Endometrial microvascular endothelial cells (primary cell): ENCODE measurements around the gene GRK5. TPM values are rescaled to one million over a fixed set of nuclear protein-coding genes. Genes with fewer than 3 reads are reported as not detected.

ENCODE experiments used
- in situ Hi-C: cut with HindIII; loops from 2 replicates; pipeline ENCODE4 v1.10.0; 2017; ENCODE audit warnings: low sequenced_read_pairs, low pct_unique_long_range_greater_than_20kb; ENCODE audit errors: inconsistent ontology term
- total RNA-seq: library from RNA; depleted of rRNA; stranded (reverse); fragments of >200 nt; gene quantifications from one replicate; pipeline ENCODE4 v1.2.3, GENCODE V29; 2015; ENCODE audit errors: inconsistent ontology term

The GRK5 gene
- total RNA-seq, 1 donor from 2014 or later: 24.7 TPM

- in situ Hi-C loops: no loop called here
These were observed 98.6 kb downstream of the GRK5 start for GRCh38 chr10:119305860-119306513.

DNA sequence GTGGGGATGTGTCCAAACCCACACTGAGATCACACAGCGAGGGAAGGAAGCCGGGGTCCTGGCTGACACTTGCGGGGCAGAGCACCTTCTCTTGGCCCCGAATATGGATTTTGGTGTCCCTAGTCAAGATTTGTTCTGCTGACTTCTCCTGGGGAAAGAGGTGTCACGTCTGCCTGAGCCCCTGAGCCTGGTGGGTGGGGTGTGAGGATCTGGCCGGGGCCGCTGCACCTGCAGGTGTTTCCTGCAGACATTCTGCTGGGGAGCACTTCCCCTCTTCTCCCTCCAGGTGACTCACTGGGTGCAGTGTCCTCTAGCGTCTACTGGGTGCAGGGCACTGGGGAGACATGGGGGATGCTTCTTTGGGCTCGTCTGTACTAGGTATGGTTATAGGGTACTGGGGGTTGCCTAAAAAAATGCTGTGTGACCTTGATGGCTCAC, 99.2 kb downstream of the GRK5 start:
- in situ Hi-C loops: no loop called here

DNA sequence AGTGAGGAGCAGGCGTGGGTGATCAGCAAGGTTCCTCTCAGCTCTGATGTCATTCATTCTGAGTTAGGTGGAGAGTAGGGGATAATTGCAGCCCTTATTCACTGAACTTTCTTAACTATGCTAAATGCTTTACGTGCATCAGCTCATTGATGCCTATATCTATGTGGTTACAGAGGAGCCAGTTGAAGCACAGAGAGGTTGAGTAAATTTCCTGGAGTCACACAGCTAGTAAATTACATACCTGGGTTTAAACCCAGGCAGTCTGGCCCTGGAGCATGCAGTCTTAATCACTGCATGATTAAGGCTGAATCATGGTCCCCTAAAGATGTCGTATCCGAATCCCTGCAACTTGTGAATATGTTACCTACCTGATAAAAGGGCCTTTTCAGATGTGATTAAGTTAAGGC, 99.6 kb downstream of the GRK5 start:
- in situ Hi-C loops: no loop called here

- in situ Hi-C loops: no loop called here
These were observed 100.7 kb downstream of the GRK5 start for GRCh38 chr10:119308089-119308488.

GRCh38 chr10:119308551-119309422, 101.4 kb downstream of the GRK5 start:
- in situ Hi-C loops: no loop called here

DNA sequence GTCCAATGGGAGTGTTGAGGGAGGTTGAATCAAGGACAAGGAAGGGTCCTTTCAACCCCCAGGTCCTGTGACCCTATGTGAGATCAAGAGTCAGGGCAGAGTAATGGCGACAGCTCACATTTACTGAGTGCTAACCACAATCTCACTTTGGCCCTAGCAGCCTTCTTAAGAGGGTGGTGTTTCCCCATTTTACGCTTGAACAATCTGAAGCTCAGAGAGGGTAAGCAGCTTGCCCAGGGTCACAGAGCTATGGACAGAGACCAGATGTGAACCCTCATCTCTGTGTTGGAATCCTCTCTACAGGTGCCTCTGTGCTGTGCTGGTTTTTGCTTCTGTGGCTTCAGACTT, 102.0 kb downstream of the GRK5 start:
- in situ Hi-C loops: no loop called here

GRCh38 chr10:119310806-119311205, 103.4 kb downstream of the GRK5 start:
- in situ Hi-C loops: no loop called here

GRCh38 chr10:119312241-119312640, 104.9 kb downstream of the GRK5 start:
- in situ Hi-C loops: no loop called here

DNA sequence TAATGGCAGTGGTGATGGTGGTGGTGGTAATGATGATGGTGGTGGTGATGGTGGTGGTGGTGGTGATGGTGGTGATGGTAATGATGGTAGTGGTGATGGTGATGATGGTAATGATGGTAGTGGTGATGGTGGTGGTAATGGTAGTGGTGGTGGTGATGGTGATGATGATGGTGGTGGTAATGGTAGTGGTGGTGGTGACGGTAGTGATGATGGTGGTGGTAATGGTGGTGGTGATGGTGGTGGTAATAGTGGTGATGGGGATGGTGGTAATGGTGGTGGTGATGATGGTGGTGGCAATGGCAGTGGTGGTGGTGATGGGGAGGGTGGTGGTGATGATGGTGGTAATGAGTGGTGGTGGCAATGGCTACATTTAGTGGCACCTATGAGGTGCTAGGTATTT, 105.7 kb downstream of the GRK5 start:
- in situ Hi-C loops: no loop called here

- in situ Hi-C loops: no loop called here
These were observed 106.3 kb downstream of the GRK5 start for GRCh38 chr10:119313644-119314043.

GRCh38 chr10:119314061-119314460, 106.7 kb downstream of the GRK5 start:
- in situ Hi-C loops: no loop called here

DNA sequence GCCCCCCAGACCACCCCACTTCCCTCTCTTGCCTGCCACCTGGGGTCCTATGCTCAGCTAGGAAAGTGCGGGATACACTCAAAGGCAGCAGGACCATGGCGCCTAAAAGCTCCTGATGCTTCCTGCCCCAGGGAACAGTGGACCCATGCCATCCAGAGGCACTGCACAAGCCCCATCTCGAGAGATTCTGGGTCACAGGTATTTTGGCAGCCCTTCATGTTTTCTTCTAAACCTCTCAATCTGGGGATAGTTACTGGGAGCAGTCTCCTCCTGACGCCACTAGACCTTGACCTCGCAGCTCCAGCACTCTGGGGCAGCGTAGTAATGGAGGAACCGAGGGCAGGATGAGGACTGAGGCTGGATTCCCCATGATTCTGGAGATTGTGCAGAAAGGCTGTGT, 107.1 kb downstream of the GRK5 start:
- in situ Hi-C loops: no loop called here

- in situ Hi-C loops: no loop called here
These were observed 108.0 kb downstream of the GRK5 start for GRCh38 chr10:119315128-119316001.

DNA sequence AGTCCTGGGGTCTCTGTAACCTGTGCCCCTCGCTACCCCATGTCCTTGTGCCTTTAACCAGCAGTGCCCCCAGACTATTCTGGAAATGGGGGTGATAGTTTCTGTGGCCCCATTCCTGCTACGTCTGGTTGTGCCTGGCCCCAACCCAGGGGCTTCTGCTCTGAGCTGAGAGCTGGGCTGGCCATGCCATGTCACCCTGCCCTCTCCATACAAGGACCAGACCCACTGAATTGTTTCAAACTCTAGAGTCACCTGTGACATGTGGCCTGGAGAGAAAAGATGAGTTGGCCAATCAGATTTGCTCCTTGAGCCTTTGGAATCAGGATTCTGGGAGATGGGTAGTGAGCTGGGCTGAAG, 108.6 kb downstream of the GRK5 start:
- in situ Hi-C loops: no loop called here

DNA sequence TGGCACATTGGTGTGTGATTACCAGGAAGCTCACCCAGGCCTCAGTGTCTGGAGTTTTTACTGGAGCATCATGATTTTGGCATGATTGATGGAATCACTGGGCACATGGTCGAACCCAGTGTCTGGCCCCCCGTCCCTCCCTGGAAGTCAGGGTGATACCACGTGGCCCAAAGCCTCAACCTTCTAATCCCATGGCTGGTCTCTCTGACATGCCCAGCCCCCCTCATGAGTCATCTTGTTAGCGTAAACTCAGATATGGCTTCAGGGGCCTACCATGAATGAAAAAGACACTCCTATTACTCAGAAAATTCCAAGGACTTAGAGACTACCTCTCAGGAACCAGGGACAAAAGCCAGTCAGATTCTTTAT, 109.3 kb downstream of the GRK5 start:
- in situ Hi-C loops: no loop called here

DNA sequence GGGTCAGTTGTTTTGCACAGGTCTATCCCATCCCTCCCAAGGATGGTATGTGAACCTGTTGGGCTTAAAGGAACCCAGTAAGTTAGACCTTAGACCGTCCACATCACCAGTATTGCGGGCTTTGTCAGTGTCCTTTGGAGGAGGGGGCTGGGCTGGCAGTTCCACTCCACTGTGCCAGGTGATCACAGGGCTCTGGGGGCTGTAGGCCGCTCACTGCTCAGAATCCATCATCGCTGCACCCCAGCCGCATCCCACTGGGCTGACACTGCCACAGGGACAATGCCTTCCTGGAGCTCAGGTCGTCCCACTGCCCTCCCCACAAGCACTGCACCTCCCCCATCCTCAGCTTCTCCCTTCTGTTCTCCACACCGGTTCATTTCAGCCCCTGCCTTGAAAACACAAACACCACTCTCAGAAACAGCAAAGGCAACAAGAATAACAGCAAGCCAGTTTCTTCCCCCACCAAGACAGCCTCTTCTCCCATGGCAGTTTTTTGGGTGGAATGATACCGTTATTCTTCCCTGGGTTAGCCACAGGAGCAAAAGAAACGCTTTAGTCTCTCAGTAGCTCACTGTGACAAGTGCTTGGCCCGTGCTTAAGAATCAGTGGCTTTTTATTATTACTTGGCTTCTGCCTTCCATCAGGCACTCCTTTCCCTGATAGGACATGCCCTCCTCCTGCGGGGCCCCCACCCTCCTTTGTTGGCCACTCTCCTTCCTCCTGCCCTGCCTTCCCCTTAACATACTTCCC, 111.2 kb downstream of the GRK5 start:
- in situ Hi-C loops: no loop called here

DNA sequence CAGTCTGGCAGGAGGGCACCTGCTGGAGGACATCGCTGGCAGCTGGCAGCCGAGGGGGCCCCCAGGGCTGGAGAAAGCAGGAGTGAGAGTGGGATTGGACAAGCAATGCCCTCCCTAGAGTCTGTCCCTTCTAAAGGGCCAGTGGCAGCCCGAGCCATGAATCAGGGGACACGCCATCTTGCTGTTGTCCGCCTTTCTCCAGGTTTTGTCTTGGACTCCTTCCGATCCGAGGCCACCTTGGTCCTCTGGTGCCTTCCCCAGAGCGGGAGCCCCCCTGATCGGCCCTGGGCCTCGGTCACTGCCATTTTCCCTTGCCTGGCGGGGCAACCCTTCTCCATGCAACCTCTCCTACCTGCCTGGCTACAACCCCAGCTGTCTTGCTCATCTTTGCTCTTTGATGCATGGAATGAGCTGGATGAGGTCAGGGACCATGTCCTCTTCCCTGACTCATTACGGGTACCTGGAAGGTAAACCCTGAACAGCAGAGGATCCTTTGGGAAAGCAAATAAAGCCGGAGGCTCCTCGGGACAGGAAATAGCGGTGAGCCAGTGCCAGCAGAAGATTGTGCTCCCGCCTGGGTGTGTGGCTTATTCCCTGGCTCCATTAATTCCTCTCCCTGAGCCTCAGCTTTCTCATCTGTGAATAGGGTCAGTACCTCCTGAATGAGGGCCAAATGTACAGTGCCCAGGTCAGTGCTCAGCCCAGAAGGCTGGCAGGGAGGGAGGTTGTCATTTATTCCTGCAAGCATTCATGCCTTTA, 112.0 kb downstream of the GRK5 start:
- in situ Hi-C loops: no loop called here

DNA sequence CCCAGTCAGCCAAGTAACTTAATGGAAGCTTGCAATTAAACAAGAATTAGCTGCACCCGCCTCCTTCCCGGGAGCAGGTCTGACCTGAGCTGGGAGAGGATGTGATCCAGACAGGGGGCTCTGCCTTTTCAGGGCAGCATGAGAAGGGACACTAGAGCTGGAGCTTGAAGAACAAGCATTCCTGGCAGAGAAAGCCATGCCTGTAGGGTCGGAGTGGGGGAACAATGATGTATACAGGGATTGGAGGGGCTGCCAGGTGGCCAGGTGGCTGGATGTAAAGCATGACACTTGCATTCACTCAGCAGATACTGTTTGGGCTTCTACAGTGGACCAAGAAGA, 112.5 kb downstream of the GRK5 start:
- in situ Hi-C loops: no loop called here
